ENCODE measurements around the gene RBM19.

The RBM19 gene

DNA sequence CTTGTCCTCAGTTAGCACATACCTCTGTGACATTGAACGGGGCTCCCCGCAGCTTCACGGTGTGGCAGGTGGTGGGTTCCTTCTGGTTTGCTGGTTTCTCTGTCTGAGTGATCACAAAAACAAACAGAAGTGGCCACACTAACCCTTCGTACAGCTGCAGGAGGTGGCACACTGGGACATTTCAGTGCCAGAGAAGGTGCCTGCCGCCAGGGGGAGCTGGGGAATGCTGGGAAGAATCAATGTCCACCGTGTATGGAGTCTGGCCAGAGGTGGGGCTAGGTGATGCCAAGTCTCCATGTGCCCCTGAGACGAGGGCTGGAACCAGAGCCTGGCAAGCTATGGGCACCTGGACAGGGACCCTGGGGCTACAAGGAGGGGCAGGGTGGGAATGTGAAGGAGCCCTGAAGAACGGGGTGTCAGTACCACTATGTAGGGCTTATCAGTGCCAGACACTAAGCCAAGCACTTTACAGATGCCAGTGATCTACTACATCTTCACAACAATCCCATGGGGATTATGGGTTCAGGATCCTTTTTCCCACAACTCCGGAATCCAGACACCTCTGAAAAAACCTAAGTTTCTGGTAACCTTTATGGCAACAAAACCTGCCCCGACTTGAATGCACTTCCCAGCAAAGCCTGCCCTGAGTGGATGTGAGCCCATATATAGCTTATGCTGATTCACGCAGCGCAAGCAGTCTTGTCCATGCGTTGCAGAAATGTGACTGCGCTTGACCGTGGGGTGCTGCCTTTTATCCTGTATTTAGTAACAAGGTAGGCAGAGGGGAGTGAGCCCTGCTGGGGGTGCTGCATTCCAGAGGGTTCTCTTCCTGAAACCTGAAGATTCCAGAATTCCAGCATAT is 10.8 kb downstream of the RBM19 start:
- DNase-seq: no peak

DNA sequence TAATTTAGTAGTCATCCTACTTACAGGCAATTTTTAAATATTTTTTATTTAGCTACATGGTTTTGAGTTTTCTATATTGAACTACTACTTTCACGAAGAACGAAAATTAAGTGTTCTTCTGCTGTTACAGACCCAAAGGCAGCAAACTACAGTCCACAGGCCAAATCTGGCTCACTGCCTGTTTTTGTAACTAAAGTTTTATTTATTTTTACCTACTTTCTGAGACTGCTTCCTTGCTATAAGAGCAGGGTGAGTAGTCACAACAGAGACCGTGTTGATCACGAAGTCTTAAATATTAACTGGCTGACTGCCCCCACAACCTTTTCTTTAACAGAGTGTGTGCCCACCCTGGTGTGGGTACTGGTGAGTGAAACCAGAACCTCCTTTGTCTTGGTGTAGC is 11.6 kb downstream of the RBM19 start:
- no peak for DNase-seq

DNA sequence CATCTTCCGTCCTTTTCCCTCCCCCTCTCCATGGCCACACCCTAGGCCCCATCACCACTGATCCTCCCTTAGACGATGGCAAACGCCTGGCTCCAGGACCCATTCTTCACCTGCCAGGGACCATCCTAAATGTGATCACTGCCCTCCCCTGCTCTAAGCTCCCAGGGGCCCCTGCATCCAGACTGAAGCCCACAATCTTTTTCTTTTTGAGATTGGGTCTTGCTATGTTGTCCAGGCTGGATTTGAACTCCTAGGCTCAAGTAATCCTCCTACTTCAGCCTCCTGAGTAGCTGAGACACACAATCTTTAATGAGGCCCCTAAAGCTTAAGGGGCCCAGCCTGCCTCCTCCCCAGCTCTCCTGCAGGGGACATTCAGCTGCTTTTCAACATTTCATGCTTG is 15.3 kb downstream of the RBM19 start:
- DNase-seq: no peak

DNA sequence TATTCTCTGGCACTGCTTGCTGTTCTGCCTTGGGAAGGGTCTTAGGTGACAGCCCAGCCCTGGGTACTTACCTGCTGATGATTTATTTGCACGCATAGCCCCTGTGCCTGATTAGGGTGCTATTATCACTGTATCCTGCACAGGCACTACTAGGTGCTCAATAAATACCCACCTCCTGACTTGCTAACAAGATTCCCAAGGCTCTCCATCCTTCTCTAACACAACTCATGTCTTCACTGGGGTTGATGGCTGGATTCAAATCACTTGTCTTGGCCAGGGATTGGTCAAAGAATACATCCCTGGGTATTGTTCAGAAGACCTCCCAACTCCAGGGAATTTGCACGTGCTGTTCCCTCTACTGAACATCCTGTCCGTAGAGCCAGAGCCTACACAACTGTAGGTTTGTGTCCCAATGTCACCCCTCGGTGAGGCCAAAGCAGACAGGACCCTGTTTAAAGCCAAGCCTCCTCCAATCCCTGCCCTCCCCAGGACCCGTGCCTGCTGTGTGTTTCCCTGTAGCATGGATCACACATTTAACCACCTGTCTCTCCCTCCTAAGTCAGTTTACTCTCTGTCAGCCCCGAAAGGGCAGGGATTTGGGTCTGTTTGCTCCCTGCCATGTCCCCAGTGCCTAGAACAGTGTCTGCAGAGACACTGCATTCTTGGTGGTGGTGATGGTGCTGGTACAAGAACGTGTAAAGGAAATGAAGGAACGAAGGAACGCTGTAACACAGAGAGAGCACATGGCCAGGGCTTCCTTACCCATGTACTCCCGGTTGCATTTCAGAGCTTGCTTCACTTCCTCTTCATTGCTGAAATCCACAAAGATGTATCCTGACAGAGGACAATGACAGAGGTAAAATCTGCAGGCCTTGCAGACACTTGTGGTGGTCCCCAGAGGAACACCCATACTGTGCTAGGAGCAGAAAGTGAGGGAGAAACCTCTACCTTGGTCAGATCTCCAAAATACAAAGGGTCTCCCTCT is 16.5 kb downstream of the RBM19 start:
- DNase-seq: no peak

DNA sequence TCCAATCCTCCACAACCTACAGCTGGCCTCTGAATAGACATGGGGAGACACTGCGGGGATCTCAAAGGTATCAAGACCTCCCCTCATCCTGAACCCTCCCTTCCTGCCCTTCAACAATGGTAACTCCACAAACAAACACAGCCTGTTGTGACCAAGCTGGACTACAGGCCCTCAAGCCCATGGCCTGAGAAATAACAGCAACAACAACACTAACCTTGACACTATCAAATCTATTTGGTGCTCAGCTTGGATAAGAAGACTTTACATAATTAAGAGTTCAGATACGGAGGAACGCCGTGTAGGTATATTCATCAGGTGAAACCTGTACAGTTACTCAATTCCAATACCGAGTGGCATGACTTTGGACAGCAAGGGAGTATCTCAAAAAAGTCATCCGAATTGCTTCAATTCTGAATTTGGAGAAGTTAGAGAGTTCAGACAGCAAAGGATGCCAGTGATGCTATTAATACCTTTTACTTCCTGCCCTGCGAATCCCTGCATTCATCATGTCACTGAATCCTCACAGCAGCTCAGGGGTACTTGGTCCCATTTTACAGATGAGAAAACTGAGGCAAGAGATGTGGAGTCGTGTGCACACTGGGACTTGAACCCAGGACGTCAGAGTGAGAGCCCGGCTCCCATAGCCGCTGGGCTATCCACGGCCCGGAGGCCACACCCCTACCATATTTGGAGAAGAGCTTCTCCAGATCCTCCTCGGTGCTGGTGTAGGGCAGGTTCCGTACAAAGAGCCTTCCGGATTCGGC is 17.8 kb downstream of the RBM19 start:
- no peak for DNase-seq

DNA sequence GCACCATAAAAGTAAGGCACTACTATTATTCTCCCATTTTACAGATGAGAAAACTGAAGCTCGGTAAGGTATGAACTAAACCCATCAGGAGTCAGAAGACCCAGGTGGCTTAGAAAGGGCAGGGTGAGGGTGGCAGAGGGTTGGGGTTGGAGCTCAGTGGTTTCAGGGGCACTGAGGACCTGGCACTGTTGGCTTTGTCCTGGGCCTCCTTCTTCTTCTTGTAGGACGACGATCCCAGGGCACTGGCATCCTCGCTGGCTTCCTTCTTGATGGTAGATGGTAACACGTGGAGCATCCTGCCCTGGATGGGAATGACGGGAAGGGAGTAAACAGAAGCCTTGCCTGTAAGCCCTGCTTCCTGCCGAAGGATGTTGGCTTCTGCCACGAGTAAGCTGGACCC is 19.9 kb downstream of the RBM19 start:
- no peak for DNase-seq

DNA sequence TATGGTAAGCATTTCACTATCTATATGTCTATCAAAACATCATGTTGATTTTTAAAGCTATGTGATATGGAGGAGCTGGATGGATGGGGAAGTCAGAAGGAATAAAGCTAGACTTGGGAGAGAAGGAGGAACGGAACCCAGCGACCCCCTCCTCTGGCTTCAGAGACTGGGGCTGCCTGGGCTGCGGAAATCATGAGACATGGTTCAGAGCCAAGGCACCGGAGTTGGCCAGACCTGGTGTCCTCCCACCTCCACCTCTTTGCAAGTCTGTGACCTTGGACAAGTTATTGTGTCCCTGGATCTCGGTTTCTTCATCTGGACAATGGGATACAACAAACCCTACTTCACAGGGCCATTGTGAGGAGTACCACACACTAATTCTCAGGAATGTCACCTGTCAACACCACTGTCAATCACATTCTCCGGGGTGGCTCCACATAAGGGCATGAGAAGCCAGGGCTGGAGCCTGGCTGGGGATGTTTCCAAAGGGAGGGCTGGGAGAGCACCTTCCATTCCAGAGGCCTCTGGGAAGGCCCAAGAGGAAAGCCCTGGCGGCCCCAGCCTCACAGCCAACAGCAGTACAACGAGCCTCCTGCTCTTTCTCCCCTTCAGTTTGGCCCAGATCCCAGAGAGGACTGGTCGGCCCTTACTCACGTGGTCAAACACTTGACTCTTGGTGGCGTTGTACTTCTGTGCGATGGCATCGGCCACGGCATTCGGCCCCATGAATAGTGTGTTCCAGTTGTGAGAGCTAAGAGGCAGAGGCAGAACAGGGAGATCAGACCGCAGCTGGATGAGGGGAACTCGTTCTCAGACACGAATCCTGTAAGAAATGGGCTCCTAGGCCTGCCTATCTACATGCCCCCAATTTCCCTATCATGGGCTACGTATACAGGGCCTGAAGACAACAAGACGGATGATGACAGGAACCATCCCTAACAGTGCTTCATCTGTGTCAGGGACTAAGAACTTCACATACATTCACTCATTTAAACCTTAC is 20.7 kb downstream of the RBM19 start:
- no peak for DNase-seq

DNA sequence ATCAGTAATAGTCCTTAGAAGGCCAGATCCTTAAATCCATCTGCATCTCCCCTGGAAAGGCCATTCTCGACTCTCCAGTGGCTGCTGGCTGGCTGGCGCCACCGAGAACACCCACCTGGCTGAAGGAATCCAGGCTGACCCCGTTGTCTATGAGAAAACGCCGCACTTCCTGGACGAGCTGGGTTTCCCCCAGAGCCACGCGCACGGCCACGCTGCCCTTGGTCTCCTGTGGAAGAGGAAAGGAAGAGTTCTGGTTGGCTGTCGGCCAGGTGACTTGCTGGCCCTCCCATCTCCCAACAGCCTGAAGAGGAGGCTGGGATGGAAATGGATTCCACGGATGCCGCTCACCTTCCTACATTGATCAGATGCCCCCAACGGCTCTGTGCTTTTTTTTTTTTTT is 23.9 kb downstream of the RBM19 start:
- DNase-seq: no peak

DNA sequence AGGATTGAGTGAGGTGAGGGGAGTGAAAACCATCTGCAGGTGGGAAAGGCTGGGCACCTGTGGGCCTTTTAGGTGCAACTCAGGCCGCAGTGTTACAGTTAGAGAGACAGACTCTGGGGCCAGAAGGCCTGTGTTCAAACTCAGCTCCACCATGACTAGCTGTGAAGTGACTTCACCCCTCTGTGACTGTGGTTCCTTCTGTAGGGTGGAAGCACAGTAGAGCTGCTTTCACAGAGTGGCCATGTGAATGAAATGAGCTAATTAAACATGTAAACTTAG is 25.0 kb downstream of the RBM19 start:
- DNase-seq: no peak

DNA sequence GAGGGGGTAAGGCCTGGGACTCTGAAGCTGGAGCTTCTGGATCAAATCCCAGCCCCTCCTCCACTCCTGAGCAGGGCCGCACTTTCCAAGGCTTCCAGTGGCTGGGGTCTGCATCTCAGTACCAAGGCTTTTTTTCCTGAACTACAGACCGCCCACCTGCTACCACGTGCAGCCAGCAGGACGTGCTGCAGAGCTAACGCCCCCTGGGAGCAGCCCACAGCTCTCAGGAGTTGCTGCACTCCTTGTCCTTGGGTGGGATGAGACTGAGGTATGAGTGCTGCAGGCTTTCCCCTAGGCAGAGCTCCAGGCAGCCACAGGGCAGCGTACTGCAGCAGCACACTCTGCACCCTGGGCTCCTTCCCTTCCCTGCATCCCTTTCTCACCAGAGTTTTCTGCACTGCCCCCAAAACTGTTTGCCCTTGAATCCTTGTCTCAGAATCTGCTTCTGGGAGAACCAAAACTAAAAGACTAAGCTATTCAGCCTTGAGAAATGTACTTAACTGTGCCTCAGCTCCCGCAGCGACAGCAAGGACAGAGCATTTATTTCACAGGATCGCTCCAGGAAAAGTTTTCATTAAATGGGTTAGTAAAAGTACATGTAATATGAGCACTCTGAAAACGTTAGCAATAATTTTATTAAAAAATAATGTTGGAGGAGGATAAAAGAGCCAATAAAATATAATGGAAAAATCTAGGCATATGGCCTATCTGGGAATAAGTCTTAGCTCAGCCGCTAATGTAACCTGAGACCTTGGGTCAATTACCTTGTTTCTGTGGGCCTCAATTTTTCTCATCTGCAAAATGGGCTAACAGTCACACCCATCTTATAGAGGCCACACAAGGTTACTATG is 25.5 kb downstream of the RBM19 start:
- DNase-seq: no peak

DNA sequence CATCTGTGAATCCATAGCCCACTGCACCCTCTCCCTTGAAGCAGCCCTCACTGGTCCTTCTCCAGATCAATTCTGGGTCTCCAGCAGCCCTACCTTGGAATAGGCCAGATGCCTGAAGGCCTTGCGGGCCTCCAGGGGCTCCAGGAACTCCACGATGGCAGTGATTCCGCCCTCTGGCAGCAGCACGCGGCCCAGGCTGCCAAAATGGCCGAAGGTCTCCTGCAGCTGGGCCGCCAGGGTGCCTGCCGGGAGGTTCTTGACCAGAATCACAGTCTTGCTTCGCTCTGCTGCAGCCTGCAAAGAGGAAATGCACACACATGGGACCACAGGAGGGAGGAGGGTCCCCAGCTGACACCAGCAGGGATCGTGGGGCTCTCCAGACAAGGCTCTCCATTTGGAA is 26.3 kb downstream of the RBM19 start:
- no peak for DNase-seq

DNA sequence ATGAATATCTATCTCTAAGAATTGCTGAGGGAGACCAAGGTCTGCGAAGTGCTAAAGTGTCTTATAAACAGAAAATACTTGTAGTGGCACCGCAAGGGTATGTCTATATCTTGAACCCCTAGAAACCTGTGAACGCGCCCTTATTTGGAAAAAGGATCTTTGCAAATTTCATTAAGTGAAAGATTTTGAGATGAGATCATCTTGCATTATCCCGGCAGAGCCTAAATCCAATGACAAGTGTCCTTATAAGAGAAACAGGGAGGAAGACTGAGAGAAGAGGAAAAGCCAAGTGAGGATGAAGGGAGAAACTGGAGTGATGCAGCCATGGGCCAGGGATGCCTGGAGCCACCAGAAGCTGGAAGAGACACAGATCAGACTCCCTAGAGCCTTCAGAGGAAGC is 27.7 kb downstream of the RBM19 start:
- DNase-seq: no peak

DNA sequence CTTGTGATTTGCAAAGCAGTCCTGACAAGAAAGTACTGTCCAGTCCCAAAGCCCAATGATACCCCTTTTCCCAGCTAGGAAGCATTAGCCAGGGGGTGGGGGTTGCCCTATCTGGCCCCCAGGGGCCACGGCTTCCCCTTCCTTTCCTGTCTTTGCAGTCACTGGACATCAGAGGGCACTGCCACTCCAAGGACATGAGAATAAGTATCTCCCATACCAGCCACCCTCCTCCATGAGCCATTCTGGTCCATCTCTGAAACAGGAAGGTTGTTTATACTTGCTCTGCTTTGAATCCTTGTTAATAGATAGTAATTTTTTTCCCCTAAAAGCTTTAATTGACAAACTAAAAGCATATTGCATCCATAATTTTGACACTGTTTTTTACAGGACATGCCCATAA is 29.7 kb downstream of the RBM19 start:
- DNase-seq: no peak

DNA sequence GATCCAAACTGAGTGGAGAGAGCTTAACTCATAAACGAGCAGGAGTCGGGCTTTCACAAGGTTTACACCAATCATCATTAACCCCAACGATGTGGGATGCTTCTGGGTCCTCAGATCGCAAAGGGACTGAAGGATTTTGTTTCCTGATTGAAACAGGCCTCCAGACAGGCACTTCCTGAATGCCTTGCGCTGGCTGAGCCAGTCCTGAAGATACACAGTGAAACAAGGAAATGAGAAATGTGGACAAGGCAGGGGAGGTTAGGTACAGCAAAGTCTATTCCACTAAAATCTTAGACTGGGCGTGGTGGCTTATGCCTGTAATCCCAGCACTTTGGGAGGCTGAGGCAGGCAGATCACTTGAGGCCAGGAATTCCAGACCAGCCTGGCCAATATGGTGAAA is 30.7 kb downstream of the RBM19 start:
- DNase-seq: no peak

DNA sequence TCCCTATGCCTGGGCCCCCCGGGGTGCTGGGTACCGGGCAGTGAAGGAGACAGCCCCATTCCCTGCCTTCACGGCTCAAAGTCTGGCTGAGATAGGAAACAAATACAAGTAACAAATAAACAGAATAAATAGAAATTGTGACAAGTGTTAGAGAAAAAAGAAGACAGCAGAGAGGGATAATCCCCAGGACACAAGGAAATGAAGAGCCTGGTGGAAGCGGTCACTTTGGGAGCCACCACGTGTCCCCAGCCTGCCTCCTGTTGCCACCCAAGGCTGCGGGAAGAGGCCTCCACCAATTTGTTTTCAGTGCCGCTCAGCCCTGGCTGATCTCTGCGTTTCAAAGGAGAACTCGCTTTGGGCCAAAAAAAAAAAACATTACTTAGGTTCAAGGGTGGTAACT is 31.2 kb downstream of the RBM19 start:
- DNase-seq: no peak

DNA sequence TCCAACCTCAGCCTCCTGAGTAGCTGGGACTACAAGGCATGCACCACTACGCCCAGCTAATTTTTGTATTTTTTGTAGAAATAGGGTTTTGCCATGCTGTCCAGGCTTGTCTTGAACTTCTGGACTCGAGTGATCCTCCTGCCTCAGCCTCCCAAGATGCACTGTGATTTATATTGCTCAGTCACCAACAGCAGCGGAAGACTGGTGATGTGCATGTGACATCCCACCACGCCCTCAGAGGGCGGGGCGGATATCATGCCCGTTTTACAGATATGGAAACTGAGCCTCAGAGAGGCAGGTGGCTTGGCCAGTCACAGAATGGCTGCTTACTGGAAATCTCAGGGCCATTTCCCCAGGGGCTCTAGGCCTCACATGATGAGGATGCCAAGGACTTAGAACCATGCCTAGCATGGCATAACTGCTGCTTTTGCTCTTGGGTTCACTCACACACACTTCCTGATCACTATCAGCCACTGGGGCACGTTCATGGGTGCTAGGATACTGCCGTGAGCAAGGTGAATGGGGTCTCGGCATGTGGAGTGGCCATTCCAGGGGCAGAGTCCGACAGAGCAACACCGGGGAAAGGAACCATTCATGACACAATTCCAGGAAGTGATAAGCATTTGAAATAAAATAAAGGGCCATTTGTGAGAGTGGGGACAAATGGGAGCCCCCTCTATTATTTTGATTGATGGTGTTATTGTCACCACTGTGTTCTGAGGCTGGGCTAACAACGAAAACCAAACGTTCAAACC is 31.9 kb downstream of the RBM19 start:
- DNase-seq: no peak

DNA sequence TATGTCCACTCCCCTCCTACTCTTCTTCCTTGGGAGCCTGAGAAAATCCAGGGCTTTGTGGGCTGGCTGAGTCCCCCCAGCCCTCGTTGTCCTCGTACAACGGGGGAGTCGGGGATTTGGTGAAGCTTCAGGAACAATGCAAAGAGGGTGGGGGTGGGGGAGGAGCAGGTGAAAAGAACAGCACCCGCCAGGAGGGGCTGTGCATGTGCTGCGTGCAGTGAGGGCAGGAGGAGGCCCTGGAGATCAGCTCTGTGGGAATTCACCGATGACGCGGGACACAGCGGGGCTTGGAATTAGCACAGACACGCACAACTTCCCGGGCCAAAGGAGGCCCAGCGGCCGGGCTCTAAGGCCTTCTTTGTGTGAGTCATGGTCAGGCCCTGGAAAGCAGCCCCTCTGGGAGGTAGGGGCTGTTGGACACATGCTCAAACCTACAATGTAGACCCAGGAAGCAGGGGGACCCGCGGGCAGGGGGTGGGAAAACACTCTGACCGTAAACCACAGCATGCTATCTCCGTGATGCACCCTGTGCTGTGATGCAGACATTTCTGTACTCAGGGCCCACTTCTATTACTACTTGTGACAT is 32.8 kb downstream of the RBM19 start:
- peak; percentile 58 for DNase-seq

DNA sequence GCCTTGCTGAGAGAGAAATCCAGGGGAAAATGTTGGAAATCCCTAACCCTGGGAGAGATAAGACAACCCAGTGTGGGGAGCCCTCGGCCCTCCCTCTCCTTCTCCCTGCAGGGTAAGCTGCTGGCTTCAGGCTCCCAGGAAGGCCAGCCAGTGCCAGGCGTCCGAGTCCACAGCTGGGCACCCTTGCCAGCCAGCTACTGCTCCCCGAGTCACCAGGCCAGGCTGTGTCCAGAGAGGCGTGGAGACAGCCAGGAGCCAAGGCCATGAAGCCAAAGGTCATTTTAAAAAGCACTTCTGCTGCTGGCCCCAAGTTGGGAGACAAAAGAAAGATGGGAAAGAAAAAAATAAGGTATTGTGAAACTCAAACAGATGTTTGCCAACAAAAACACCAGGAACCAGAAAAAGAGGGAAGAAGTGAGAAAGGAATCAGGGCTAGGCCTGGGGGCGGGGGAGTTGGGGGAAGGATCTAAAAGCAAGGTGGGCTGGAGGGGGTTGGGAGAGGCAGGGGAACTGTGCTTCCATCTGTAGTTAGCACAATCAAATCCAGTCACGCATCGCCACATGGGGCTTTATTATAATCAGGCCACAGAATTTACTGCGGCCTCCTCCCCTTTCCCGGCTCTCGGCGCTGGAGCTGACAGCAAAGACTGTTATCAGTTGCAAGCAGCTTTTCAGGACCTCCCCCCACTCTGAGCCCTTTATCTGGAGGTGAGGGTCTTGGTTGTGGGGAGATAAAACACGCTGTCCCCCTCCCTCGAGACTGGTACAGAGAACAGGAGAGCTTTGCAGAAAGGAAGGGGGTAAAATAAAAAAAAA is 33.5 kb downstream of the RBM19 start:
- DNase-seq: no peak

DNA sequence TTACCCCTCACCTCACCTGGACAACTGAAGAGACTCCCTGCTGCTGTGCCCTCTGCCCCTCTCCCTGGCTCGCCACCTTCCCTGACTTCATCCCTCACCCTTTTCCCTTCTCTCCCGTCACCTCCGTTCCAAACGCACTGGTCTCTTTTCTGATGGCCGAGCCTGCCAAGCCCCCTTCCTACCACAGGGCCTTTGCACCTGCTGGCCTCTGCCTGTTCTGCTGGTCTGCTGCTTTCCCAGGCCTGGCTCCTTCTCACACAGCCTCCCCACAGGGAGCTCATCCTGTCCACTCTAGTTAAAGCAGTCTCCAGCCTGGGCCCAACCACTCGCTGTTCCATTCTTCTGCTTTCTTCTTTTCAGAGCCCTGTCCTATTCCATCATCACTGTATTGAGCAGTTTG is 34.6 kb downstream of the RBM19 start:
- no peak for DNase-seq

Measured in right hindlimb (tissue), 1 donor.